Measurements from ENCODE around the gene BCL7B. TPM values are rescaled to one million over a fixed set of nuclear protein-coding genes. Genes with fewer than 3 reads are reported as not detected.

The BCL7B gene
- total RNA-seq = 100 to 1,000 TPM; 104 to 144 (median 108) TPM

GRCh38 chr7:73557397-73558257, at the start of gene BCL7B:
TSS of gene BCL7B (minus strand) at chr7:73557690. CDS start at chr7:73557578, 112 bp downstream.
- peak; percentile 23 for TF ChIP-seq POLR2AphosphoS5 (IDR thresholded peaks at IDR 0.05)
- TF ChIP-seq, protein P1, sequence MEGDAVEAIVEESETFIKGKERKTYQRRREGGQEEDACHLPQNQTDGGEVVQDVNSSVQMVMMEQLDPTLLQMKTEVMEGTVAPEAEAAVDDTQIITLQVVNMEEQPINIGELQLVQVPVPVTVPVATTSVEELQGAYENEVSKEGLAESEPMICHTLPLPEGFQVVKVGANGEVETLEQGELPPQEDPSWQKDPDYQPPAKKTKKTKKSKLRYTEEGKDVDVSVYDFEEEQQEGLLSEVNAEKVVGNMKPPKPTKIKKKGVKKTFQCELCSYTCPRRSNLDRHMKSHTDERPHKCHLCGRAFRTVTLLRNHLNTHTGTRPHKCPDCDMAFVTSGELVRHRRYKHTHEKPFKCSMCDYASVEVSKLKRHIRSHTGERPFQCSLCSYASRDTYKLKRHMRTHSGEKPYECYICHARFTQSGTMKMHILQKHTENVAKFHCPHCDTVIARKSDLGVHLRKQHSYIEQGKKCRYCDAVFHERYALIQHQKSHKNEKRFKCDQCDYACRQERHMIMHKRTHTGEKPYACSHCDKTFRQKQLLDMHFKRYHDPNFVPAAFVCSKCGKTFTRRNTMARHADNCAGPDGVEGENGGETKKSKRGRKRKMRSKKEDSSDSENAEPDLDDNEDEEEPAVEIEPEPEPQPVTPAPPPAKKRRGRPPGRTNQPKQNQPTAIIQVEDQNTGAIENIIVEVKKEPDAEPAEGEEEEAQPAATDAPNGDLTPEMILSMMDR (IDR thresholded peaks at IDR 0.05) = peak in 1 of 4 experiments; percentile 6
- TF ChIP-seq EP300 (IDR thresholded peaks at IDR 0.05) = no peak
- TF ChIP-seq POLR2A (IDR thresholded peaks at IDR 0.05) = peak; percentile 79 to 90
- Histone ChIP-seq H3K4me1 (peaks cover 0 to 47% (median 18%) of the 10 kb centered on the region in 3 donors), H3K9me3 (no peaks in the 10 kb centered on the region), H3K27me3 (no peaks in the 10 kb centered on the region), H3K27ac (peak within 1 kb of the TSS; percentile 92 to 100 (median 99)), H3K4me3 (peak within 1 kb of the TSS; percentile 69 to 85), H3K36me3 (peaks cover 0 to 21% of the 10 kb centered on the region in 2 donors)
- WGBS, 2 donors (ENCODE audit: low coverage in 1 of 2) = 0 to 29% methylated on average over 1 to 9 of the region's 83 CpGs
- ATAC-seq = peak; percentile 79

GRCh38 chr7:73605601-73606220, 48.2 kb upstream of the BCL7B start:
- TF ChIP-seq POLR2A (IDR thresholded peaks at IDR 0.05) (no peak), POLR2AphosphoS5 (IDR thresholded peaks at IDR 0.05) (no peak), EP300 (IDR thresholded peaks at IDR 0.05) (no peak)
- TF ChIP-seq, protein P1 (IDR thresholded peaks at IDR 0.05) = no peak
- WGBS, 2 donors (ENCODE audit: low coverage in 1 of 2) = 100% methylated on average over 3 of the region's 23 CpGs; no CpG with 5 or more reads in 1 of the 2 donors
- ATAC-seq = no peak

DNA sequence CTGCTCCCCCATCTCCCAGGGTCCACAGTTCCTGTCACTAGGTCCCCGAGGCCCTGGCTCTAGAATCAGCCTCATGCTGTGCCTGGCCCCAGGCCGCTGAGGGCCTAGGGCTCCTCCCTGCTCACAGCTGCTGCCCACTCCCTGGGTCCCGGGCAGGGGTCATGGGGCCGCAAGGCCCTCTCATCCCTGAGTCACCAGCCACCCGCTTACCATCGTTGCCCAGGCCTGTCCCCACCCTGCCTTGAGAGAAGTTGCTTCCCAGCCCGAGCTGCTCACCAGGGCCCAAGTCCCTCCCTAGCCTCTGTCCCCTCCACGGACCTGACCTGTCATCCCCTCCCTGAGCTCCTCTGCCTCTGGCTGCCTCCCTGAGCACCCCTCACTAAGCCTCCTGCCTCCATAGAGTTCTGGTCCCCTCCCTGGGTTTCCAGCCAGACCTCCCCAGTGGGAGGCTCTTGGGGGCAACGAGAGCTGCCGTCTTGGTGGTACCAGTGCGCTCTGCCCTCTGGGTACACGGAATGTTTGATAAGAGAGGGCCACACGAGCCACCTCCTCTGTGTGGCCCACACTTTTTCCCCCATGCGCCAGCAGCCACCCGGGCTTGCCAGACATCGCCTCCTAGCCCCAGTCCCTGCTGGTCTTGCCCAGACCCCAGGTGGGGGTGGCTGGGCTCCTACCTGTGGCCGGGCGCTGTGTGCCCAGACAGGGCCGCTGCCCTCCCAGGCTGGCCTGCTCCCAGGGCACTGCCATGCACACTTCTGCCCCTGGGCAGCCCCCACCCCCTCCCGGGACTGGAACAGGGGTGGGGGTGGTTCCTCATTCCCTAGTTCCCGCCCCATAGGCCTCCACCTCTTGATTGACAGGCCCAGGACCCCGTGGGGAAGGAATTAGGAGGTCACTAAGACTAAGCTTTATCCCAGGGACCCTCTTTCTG, 45.5 kb upstream of the BCL7B start:
- no peak for ATAC-seq
- H3K9me3 ChIP-seq = no peaks in the 10 kb centered on the region

More at GRCh38 chr7:73605601-73606220, 48.2 kb upstream of the BCL7B start:
- Histone ChIP-seq H3K27ac (no peak overlapping the region), H3K4me1 (peaks cover 0 to 10% (median 3%) of the 10 kb centered on the region in 3 donors), H3K9me3 (no peaks in the 10 kb centered on the region), H3K4me3 (no peak overlapping the region), H3K27me3 (peaks cover 50% of the 10 kb centered on the region), H3K36me3 (no peaks in the 10 kb centered on the region)

DNA sequence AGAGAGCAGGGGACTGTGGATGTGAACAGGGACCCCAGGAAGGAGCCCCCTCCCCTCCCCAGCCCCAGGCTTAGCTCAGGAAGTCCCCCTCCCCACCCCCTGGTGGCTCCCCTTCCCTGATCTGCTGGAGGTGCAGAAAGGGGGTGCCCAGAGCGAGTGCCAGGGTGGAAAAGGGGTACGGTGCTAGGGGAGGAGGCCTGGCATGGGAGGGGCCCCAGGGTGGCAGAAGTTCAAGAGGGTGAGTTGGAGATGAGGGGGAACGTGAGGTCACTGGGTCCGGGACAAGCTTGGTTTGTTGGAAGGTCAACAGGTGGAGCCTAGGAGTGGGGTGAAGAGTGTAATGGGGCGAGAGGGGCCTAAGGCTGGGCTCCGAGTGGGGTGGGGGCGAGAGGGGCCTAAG, 42.4 kb upstream of the BCL7B start:
- 49% methylated on average over 3 of the region's 7 CpGs; no CpG with 5 or more reads in 1 of the 2 donors for WGBS, 2 donors (ENCODE audit: low coverage in 1 of 2)
- no peak for TF ChIP-seq EP300 (IDR thresholded peaks at IDR 0.05)
- Histone ChIP-seq H3K4me3 (no peak overlapping the region), H3K9me3 (no peaks in the 10 kb centered on the region), H3K4me1 (no peaks in the 10 kb centered on the region), H3K27me3 (peaks cover 49% of the 10 kb centered on the region), H3K27ac (no peak overlapping the region), H3K36me3 (no peaks in the 10 kb centered on the region)
- no peak for ATAC-seq

More for the DNA sequence above, 45.5 kb upstream of the BCL7B start:
- no peak for TF ChIP-seq EP300 (IDR thresholded peaks at IDR 0.05)
- Histone ChIP-seq H3K36me3 (no peaks in the 10 kb centered on the region), H3K27ac (no peak overlapping the region), H3K4me1 (peaks cover 0 to 10% (median 3%) of the 10 kb centered on the region in 3 donors), H3K4me3 (no peak overlapping the region), H3K27me3 (peaks cover 45% of the 10 kb centered on the region)
- 42 to 74% methylated on average over 3 to 4 of the region's 22 CpGs for WGBS, 2 donors (ENCODE audit: low coverage in 1 of 2)

- H3K4me1 ChIP-seq = no peaks in the 10 kb centered on the region
- no peaks in the 10 kb centered on the region for H3K36me3 ChIP-seq
- no peak for ATAC-seq
- 62 to 87% methylated on average over 6 to 10 of the region's 13 CpGs for WGBS, 2 donors (ENCODE audit: low coverage in 1 of 2)
- H3K9me3 ChIP-seq = no peaks in the 10 kb centered on the region
- H3K27me3 ChIP-seq = peaks cover 49% of the 10 kb centered on the region
- TF ChIP-seq POLR2A (IDR thresholded peaks at IDR 0.05) = no peak
- TF ChIP-seq, protein P1 (IDR thresholded peaks at IDR 0.05) = no peak
- TF ChIP-seq EP300 (IDR thresholded peaks at IDR 0.05) = no peak
- no peak for TF ChIP-seq POLR2AphosphoS5 (IDR thresholded peaks at IDR 0.05)
- H3K4me3 ChIP-seq = no peak overlapping the region
- no peak overlapping the region for H3K27ac ChIP-seq
These were observed 41.8 kb upstream of the BCL7B start for GRCh38 chr7:73599151-73599882.

Measured in gastroesophageal sphincter (tissue), 4 donors.